ENCODE data around the gene LRRN2.

Gene LRRN2

GRCh38 chr1:204602871-204603542 lies 82.5 kb downstream of the LRRN2 start:
- no peak for DNase-seq (ENCODE audit: low read depth in 2 of 3, low spot score in 2 of 3)

- DNase-seq (ENCODE audit: low read depth in 2 of 3, low spot score in 2 of 3), result no peak
Measured at GRCh38 chr1:204602111-204602579, 83.4 kb downstream of the LRRN2 start.

GRCh38 chr1:204600968-204601367 lies 84.6 kb downstream of the LRRN2 start:
- DNase-seq (ENCODE audit: low read depth in 2 of 3, low spot score in 2 of 3), result no peak

GRCh38 chr1:204600203-204600602 lies 85.3 kb downstream of the LRRN2 start:
- DNase-seq (ENCODE audit: low read depth in 2 of 3, low spot score in 2 of 3), result no peak

- no peak for DNase-seq (ENCODE audit: low read depth in 2 of 3, low spot score in 2 of 3)
Measured at GRCh38 chr1:204599596-204599995, 85.9 kb downstream of the LRRN2 start.

- no peak for DNase-seq (ENCODE audit: low read depth in 2 of 3, low spot score in 2 of 3)
Measured at GRCh38 chr1:204599098-204599497, 86.4 kb downstream of the LRRN2 start.

GRCh38 chr1:204598319-204598969 lies 87.1 kb downstream of the LRRN2 start:
- DNase-seq (ENCODE audit: low read depth in 2 of 3, low spot score in 2 of 3), result no peak

GRCh38 chr1:204592246-204592948 lies 93.1 kb downstream of the LRRN2 start:
- no peak for DNase-seq (ENCODE audit: low read depth in 2 of 3, low spot score in 2 of 3)

GRCh38 chr1:204591473-204592090 lies 94.0 kb downstream of the LRRN2 start:
- no peak for DNase-seq (ENCODE audit: low read depth in 2 of 3, low spot score in 2 of 3)

- DNase-seq (ENCODE audit: low read depth in 2 of 3, low spot score in 2 of 3), result no peak
Measured at GRCh38 chr1:204589409-204590038, 96.0 kb downstream of the LRRN2 start.

GRCh38 chr1:204588826-204589225 lies 96.7 kb downstream of the LRRN2 start:
- no peak for DNase-seq (ENCODE audit: low read depth in 2 of 3, low spot score in 2 of 3)

- no peak for DNase-seq (ENCODE audit: low read depth in 2 of 3, low spot score in 2 of 3)
Measured at GRCh38 chr1:204587621-204588020, 97.9 kb downstream of the LRRN2 start.

- DNase-seq (ENCODE audit: low read depth in 2 of 3, low spot score in 2 of 3), result no peak
Measured at GRCh38 chr1:204584699-204585372, 100.7 kb downstream of the LRRN2 start.

GRCh38 chr1:204583909-204584632 lies 101.5 kb downstream of the LRRN2 start:
- DNase-seq (ENCODE audit: low read depth in 2 of 3, low spot score in 2 of 3), result no peak

GRCh38 chr1:204581759-204582158 lies 103.8 kb downstream of the LRRN2 start:
- DNase-seq (ENCODE audit: low read depth in 2 of 3, low spot score in 2 of 3), result no peak

GRCh38 chr1:204580862-204581261 lies 104.7 kb downstream of the LRRN2 start:
- no peak for DNase-seq (ENCODE audit: low read depth in 2 of 3, low spot score in 2 of 3)

GRCh38 chr1:204579681-204580080 lies 105.9 kb downstream of the LRRN2 start:
- no peak for DNase-seq (ENCODE audit: low read depth in 2 of 3, low spot score in 2 of 3)

GRCh38 chr1:204578867-204579664 lies 106.5 kb downstream of the LRRN2 start:
- no peak for DNase-seq (ENCODE audit: low read depth in 2 of 3, low spot score in 2 of 3)

GRCh38 chr1:204577794-204578478 lies 107.6 kb downstream of the LRRN2 start:
- DNase-seq (ENCODE audit: low read depth in 2 of 3, low spot score in 2 of 3), result no peak
